MCF 10A (cell line): ENCODE measurements around the gene ARHGEF16. TPM values are rescaled to one million over a fixed set of nuclear protein-coding genes. Genes with fewer than 3 reads are reported as not detected.

ENCODE experiments used
- BruUV-seq: library from RNA; stranded (reverse); fragments of 400-500 nt; replicated peaks from 2 replicates; lab custom pipeline; 2021; lab: Mats Ljungman, UMichigan
- CTCF ChIA-PET: fragments of 300-600 bp; sonication (Branson Sonifier 250); formaldehyde crosslinking; extraction: SDS; loops from one replicate; lab custom pipeline; 2021; ENCODE audit warnings: antibody characterized with exemption, inconsistent platforms; lab: Yijun Ruan, JAX
- POLR2A ChIA-PET: fragments of 300-600, 350-650 bp; sonication (Branson Sonifier 250); formaldehyde crosslinking; extraction: SDS; loops from one replicate; lab custom pipeline; 2020; ENCODE audit warnings: antibody characterized with exemption, inconsistent platforms; lab: Yijun Ruan, JAX
- DNase-seq: peaks from one replicate; pipeline ENCODE4 v3.0.0-alpha.2; 2018; ENCODE audit not compliant: unreplicated experiment
- H3K27ac Mint-ChIP-seq: one replicate; pipeline ENCODE4 v1.8.0; 2022; ENCODE audit warnings: mild to moderate bottlenecking, low read depth, mixed read lengths; ENCODE audit not compliant: unreplicated experiment
- H3K27me3 Mint-ChIP-seq: one replicate; pipeline ENCODE4 v1.8.0; 2022; ENCODE audit warnings: mixed read lengths; ENCODE audit not compliant: insufficient read depth, unreplicated experiment
- H3K36me3 Mint-ChIP-seq: one replicate; pipeline ENCODE4 v1.8.0; 2022; ENCODE audit warnings: mild to moderate bottlenecking, moderate library complexity, mixed read lengths; ENCODE audit not compliant: insufficient read depth, unreplicated experiment
- H3K4me1 Mint-ChIP-seq: one replicate; pipeline ENCODE4 v1.8.0; 2022; ENCODE audit warnings: mixed read lengths; ENCODE audit not compliant: insufficient read depth, unreplicated experiment
- H3K4me3 Mint-ChIP-seq: one replicate; pipeline ENCODE4 v1.8.0; 2022; ENCODE audit warnings: mild to moderate bottlenecking, moderate library complexity, mixed read lengths; ENCODE audit not compliant: unreplicated experiment
- H3K9me3 Mint-ChIP-seq: one replicate; pipeline ENCODE4 v1.8.0; 2022; ENCODE audit warnings: mixed read lengths; ENCODE audit not compliant: unreplicated experiment
- CTCF ChIP-seq: fragments of 200-600 bp; IDR thresholded peaks from one replicate; pipeline ENCODE4 v1.8.0; 2022; ENCODE audit warnings: antibody characterized with exemption, mild to moderate bottlenecking; ENCODE audit not compliant: unreplicated experiment
- intact Hi-C: fragments of 100-400 bp; cut with micrococcal nuclease; formaldehyde crosslinking; loops from 2 replicates; pipeline ENCODE4 v1.14.1; 2022
- total RNA-seq: library from RNA; stranded (reverse); gene quantifications from 2 replicates; pipeline ENCODE4 v1.2.3, GENCODE V29; 2022

Gene ARHGEF16
- total RNA-seq, 1 experiment from 2014 or later = 8.6 TPM

GRCh38 chr1:3423896-3424611, 30.4 kb upstream of the ARHGEF16 start:
- no peak for TF ChIP-seq CTCF
- ChIA-PET CTCF (interaction anchor here (0.6 to 1.8 kb wide), 26 partner anchors 15 to 1247 kb away, joined by 3 to 11 read pairs (median 3); partner anchors contain the start of genes FAAP20 and TNFRSF14), POLR2A (interaction anchor here (0.8 kb wide), 1 partner anchor 1228 kb away, joined by 4 read pairs; no protein-coding TSS in a partner anchor)
- Mint-ChIP-seq H3K4me3 (no peak overlapping the region), H3K27ac (no peak overlapping the region), H3K27me3 (peaks cover 32% of the 10 kb centered on the region), H3K9me3 (no peaks in the 10 kb centered on the region), H3K36me3 (no peaks in the 10 kb centered on the region), H3K4me1 (no peaks in the 10 kb centered on the region)
- no peak for DNase-seq
- intact Hi-C loops = loop anchor here (2.0 to 5.0 kb wide), 3 partner anchors 875 to 1227 kb away; no protein-coding TSS in a partner anchor
- BruUV-seq = no TSS peak

GRCh38 chr1:3425486-3426215, 28.8 kb upstream of the ARHGEF16 start:
- POLR2A ChIA-PET = no interaction called here
- Mint-ChIP-seq H3K4me1 (no peaks in the 10 kb centered on the region), H3K27me3 (peaks cover 20% of the 10 kb centered on the region), H3K4me3 (no peak overlapping the region), H3K27ac (no peak overlapping the region), H3K36me3 (no peaks in the 10 kb centered on the region), H3K9me3 (no peaks in the 10 kb centered on the region)
- BruUV-seq = no TSS peak
- intact Hi-C loops = loop anchor here (2.0 kb wide), 2 partner anchors 877 to 1011 kb away; no protein-coding TSS in a partner anchor
- DNase-seq = no peak
- no peak for TF ChIP-seq CTCF
- CTCF ChIA-PET = interaction anchor here (0.6 to 1.5 kb wide), 11 partner anchors 16 to 1222 kb away, joined by 3 to 11 read pairs (median 3); no protein-coding TSS in a partner anchor

- Mint-ChIP-seq H3K27ac (no peak overlapping the region), H3K27me3 (peaks cover 8% of the 10 kb centered on the region), H3K9me3 (no peaks in the 10 kb centered on the region), H3K4me1 (no peaks in the 10 kb centered on the region), H3K36me3 (no peaks in the 10 kb centered on the region), H3K4me3 (no peak overlapping the region)
- intact Hi-C loops = no loop called here
- no TSS peak for BruUV-seq
- ChIA-PET CTCF (interaction anchor here (0.7 to 0.8 kb wide), 3 partner anchors 139 to 1076 kb away, joined by 3 read pairs; no protein-coding TSS in a partner anchor), POLR2A (no interaction called here)
- DNase-seq = no peak
- no peak for TF ChIP-seq CTCF
Measured at GRCh38 chr1:3426956-3427535, 27.4 kb upstream of the ARHGEF16 start.
